ENCODE results near the gene ODAD4.

DNA sequence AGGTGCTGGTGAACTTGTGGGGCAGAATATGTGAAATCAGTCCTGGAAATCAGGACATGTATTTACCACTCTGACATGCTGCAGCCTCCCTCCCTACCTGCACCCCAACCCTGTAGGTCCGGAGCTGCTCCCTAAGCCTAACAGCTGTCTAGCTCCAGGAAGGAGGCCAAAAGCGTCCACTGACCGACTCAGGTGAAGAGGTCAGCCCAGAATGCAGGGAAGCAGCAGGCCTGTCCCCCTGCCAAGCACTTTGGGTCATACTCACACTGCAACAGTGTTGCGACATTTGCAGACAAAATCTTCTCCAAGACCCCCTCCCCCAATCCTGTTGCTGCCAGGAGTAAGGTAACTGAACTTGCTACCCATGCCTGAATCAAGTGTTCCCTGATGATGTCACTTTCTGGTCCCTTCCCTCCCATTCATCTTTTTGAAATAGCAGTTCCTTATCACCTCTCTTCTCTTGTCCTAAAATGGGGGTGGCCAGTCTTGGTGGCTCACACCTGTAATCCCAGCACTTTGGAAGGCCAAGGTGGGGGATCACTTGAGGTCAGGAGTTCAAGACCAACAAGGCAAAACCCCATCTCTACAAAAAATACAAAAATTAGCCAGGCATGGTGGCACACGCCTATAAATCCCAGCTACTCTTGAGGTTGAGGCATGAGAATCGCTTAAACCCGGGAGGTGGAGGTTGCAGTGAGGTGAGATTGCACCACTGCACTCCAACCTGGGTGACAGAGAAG is 10.4 kb upstream of the ODAD4 start:
- TF ChIP-seq, protein P1, sequence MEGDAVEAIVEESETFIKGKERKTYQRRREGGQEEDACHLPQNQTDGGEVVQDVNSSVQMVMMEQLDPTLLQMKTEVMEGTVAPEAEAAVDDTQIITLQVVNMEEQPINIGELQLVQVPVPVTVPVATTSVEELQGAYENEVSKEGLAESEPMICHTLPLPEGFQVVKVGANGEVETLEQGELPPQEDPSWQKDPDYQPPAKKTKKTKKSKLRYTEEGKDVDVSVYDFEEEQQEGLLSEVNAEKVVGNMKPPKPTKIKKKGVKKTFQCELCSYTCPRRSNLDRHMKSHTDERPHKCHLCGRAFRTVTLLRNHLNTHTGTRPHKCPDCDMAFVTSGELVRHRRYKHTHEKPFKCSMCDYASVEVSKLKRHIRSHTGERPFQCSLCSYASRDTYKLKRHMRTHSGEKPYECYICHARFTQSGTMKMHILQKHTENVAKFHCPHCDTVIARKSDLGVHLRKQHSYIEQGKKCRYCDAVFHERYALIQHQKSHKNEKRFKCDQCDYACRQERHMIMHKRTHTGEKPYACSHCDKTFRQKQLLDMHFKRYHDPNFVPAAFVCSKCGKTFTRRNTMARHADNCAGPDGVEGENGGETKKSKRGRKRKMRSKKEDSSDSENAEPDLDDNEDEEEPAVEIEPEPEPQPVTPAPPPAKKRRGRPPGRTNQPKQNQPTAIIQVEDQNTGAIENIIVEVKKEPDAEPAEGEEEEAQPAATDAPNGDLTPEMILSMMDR (IDR thresholded peaks at IDR 0.05), result no peak
- no peak for TF ChIP-seq POLR2A (IDR thresholded peaks at IDR 0.05)

All from tibial nerve (tissue), 3 donors.